Heart left ventricle (tissue), 16 donors: Measurements from ENCODE around the gene WDR87. TPM values are rescaled to one million over a fixed set of nuclear protein-coding genes. Genes with fewer than 3 reads are reported as not detected.

ENCODE experiments used
- ATAC-seq, 4 donors: fragments of 200-7000 bp; cut with Tn5 transposase; one replicate each; pipeline ENCODE4 v1.9.1; 2020 to 2022; ENCODE audit warnings: moderate library complexity in 4 of 4, mild to moderate bottlenecking in 3 of 4, moderate number of reproducible peaks in 1 of 4
- DNase-seq, 5 donors: peaks; one replicate each; pipeline ENCODE4 v3.0.0-alpha.2; 2020
- H3K27ac ChIP-seq, 12 donors: fragments of 200-600 bp; sonication (generic) in 4 of 12; one replicate each; pipeline versions ENCODE4 v1.5.0 to v1.8.0; 2016 to 2022; ENCODE audit warnings: mild to moderate bottlenecking in 2 of 12
- H3K27me3 ChIP-seq, 9 donors: fragments of 200-600 bp; sonication (generic) in 2 of 9; one replicate each; pipeline versions ENCODE4 v1.5.1 to v1.8.0; 2016 to 2022; ENCODE audit warnings: mild to moderate bottlenecking in 3 of 9
- H3K36me3 ChIP-seq, 9 donors: fragments of 200-600 bp; sonication (generic) in 2 of 9; one replicate each; pipeline versions ENCODE4 v1.5.0 to v1.8.0; 2018 to 2022; ENCODE audit warnings: mild to moderate bottlenecking in 2 of 9
- H3K4me1 ChIP-seq, 12 donors: fragments of 200-600 bp; sonication (generic) in 4 of 12; one replicate each; pipeline versions ENCODE4 v1.5.0 to v1.8.0; 2016 to 2022; ENCODE audit warnings: mild to moderate bottlenecking in 3 of 12
- H3K4me3 ChIP-seq, 12 donors: fragments of 200-600 bp; sonication (generic) in 4 of 12; one replicate each; pipeline versions ENCODE4 v1.5.0 to v1.8.0; 2017 to 2022; ENCODE audit warnings: mild to moderate bottlenecking in 9 of 12, moderate library complexity in 4 of 12
- H3K9me3 ChIP-seq, 12 donors: fragments of 200-600 bp; sonication (generic) in 4 of 12; one replicate each; pipeline versions ENCODE4 v1.5.0 to v1.8.0; 2016 to 2022; ENCODE audit warnings: mild to moderate bottlenecking in 1 of 12
- CTCF ChIP-seq, 12 donors: fragments of 200-600 bp; sonication (generic) in 4 of 12; IDR thresholded peaks; one replicate each; pipeline versions ENCODE4 v1.5.0 to v1.8.0; 2018 to 2022; ENCODE audit warnings: antibody characterized with exemption in 12 of 12, mild to moderate bottlenecking in 5 of 12
- POLR2A ChIP-seq, 2 donors: fragments of 450-650 bp; IDR thresholded peaks; one replicate each; pipeline ENCODE4 v1.6.1; 2017; ENCODE audit warnings: antibody characterized with exemption in 2 of 2, mild to moderate bottlenecking in 2 of 2, moderate library complexity in 2 of 2
- WGBS, 4 donors: extraction: QIAGEN DNeasy Blood & Tissue Kit in 2 of 4; methylation state at CpG; one replicate each; pipeline versions ENCODE4 v1.1.5 to v1.1.7; 2013 to 2018; 5-methylcytosine and 5-hydroxymethylcytosine counted together
- intact Hi-C, 10 donors: fragments of 100-400 bp; cut with DNase I; formaldehyde crosslinking; loops; one replicate each; pipeline versions ENCODE4 v1.11.1 to v1.14.2; 2022
- polyA plus RNA-seq, 2 donors: library from polyadenylated mRNA; stranded (reverse); fragments of 200-250 nt; gene quantifications; one replicate each; pipeline ENCODE4 v1.2.3, GENCODE V29; 2013
- total RNA-seq, 9 donors: library from RNA; depleted of rRNA in 2 of 9; stranded (reverse); fragments of >200 nt in 2 of 9; fragmentation: NEBNext Ultra II Directional in 3 of 9; extraction: Animal tissue kit (Norgen Biotek cat#: 25700) in 3 of 9; gene quantifications; one replicate each; pipeline versions ENCODE4 v1.1.0 to v1.2.4, GENCODE V29; 2016 to 2023
- donor health status: ischemic (EF 13 %, LVEDD 7.1; RV severe dilation, severe dysfunction).
- donor health status: healthy with polysubstance abuse.
- donor health status: DM: no; HTN: yes; CAD: no.
- donor health status: DM: no; HTN: no; CAD: no.
- donor health status: ischemic (EF 25% LVEDD 6.9; RV normal size, moderate dysfunction).
- donor health status: ischemic (EF 25% LVEDD 5.7; RV mildly dilated, moderate dysfunction).
- donor health status: healthy.
- donor health status: DM: yes; HTN: yes; CAD: no.
- donor health status: ischemic (EF 35%, LVEDD 5.7; RV mildly dilated, moderate dysfunction).
- donor health status: nonischemic (EF 11% LVEDD 7.7; RV severe dilation, severe dysfunction).
- donor health status: DM: yes; HTN: yes; CAD: no.
- donor health status: PGD.
- donor health status: ischemic (EF 29% LVEDD 5.4; RV normal size, mild dysfunction).
- donor health status: nonischemic (EF 23%, LVEDD 6.1; RV moderate dilation, normal function).

The WDR87 gene
- total and polyA plus RNA-seq, 11 donors = not detected

GRCh38 chr19:37899453-37899852, 6.9 kb downstream of the WDR87 start:
- Histone ChIP-seq H3K4me3 (no peak overlapping the region), H3K36me3 (no peaks in the 10 kb centered on the region), H3K27me3 (no peaks in the 10 kb centered on the region), H3K27ac (no peak overlapping the region), H3K4me1 (peaks cover 0 to 4% (median 0%) of the 10 kb centered on the region in 12 donors), H3K9me3 (no peaks in the 10 kb centered on the region)
- no peak for TF ChIP-seq CTCF (IDR thresholded peaks at IDR 0.05)
- no peak for TF ChIP-seq POLR2A (IDR thresholded peaks at IDR 0.05)
- WGBS, 4 donors = 69 to 86% (median 82%) methylated on average over 1 of the region's 1 CpG
- ATAC-seq (no peak), DNase-seq (no peak)
- intact Hi-C loops = loop anchor here in 3 of 10 donors (5.0 to 10.0 kb wide), 3 partner anchors 325 to 333 kb away; partner anchors contain the start of gene DPF1 (in 1 of the 3)

- TF ChIP-seq POLR2A (IDR thresholded peaks at IDR 0.05) (no peak), CTCF (IDR thresholded peaks at IDR 0.05) (no peak)
- Histone ChIP-seq H3K4me1 (peaks cover 0 to 4% (median 0%) of the 10 kb centered on the region in 12 donors), H3K4me3 (no peak overlapping the region), H3K27ac (no peak overlapping the region), H3K9me3 (no peaks in the 10 kb centered on the region), H3K27me3 (peaks cover 0 to 16% (median 0%) of the 10 kb centered on the region in 9 donors), H3K36me3 (no peaks in the 10 kb centered on the region)
- peak in 2 of 4 donors; percentile 36 to 43 for ATAC-seq
- intact Hi-C loops = loop anchor here in 3 of 10 donors (5.0 to 10.0 kb wide), 3 partner anchors 329 to 336 kb away; partner anchors contain the start of gene DPF1 (in 1 of the 3)
- WGBS, 4 donors = 50 to 61% (median 57%) methylated on average over 8 of the region's 8 CpGs
- no peak for DNase-seq
Observed at GRCh38 chr19:37896180-37896579, 10.2 kb downstream of the WDR87 start.

- no peak for TF ChIP-seq CTCF (IDR thresholded peaks at IDR 0.05)
- TF ChIP-seq POLR2A (IDR thresholded peaks at IDR 0.05) = no peak
- intact Hi-C loops = loop anchor here in 1 of 10 donors (10.0 kb wide), 1 partner anchor 331 kb away; the partner anchor contains the start of gene DPF1
Observed at GRCh38 chr19:37893845-37894575, 12.4 kb downstream of the WDR87 start.

GRCh38 chr19:37886571-37886970, 19.8 kb downstream of the WDR87 start:
- Histone ChIP-seq H3K27ac (no peak overlapping the region), H3K4me3 (no peak overlapping the region), H3K27me3 (peaks cover 0 to 19% (median 0%) of the 10 kb centered on the region in 9 donors), H3K4me1 (no peaks in the 10 kb centered on the region), H3K36me3 (no peaks in the 10 kb centered on the region), H3K9me3 (peaks cover 0 to 29% (median 13%) of the 10 kb centered on the region in 12 donors)
- DNase-seq (no peak), ATAC-seq (no peak)
- TF ChIP-seq POLR2A (IDR thresholded peaks at IDR 0.05) (no peak), CTCF (IDR thresholded peaks at IDR 0.05) (no peak)
- intact Hi-C loops = no loop called here
- 65 to 75% (median 71%) methylated on average over 1 of the region's 1 CpG for WGBS, 4 donors

More at GRCh38 chr19:37893845-37894575, 12.4 kb downstream of the WDR87 start:
- Histone ChIP-seq H3K27me3 (peaks cover 0 to 20% (median 0%) of the 10 kb centered on the region in 9 donors), H3K36me3 (no peaks in the 10 kb centered on the region), H3K4me1 (peaks cover 0 to 4% (median 0%) of the 10 kb centered on the region in 12 donors), H3K4me3 (no peak overlapping the region), H3K9me3 (peaks cover 0 to 3% (median 0%) of the 10 kb centered on the region in 12 donors), H3K27ac (no peak overlapping the region)
- ATAC-seq (no peak), DNase-seq (no peak)
- 69 to 88% (median 87%) methylated on average over 10 to 11 of the region's 11 CpGs for WGBS, 4 donors
